CD4-positive, alpha-beta T cell treated with Interleukin-1 beta for 1 hour (primary cell): ENCODE results near the gene SCARB2.

ENCODE experiments used
- DNase-seq, 2 donors: peaks; one replicate each; pipeline ENCODE4 v3.0.0-alpha.2; 2020 to 2022

The SCARB2 gene

GRCh38 chr4:76144546-76144945 is 69.1 kb downstream of the SCARB2 start:
- no peak for DNase-seq

GRCh38 chr4:76141241-76141640 is 72.4 kb downstream of the SCARB2 start:
- DNase-seq, result no peak

- DNase-seq, result no peak
Measured at GRCh38 chr4:76127754-76128153, 85.9 kb downstream of the SCARB2 start.

- DNase-seq, result no peak
Measured at GRCh38 chr4:76125816-76126215, 87.8 kb downstream of the SCARB2 start.

- DNase-seq, result no peak
Measured at GRCh38 chr4:76120199-76120598, 93.4 kb downstream of the SCARB2 start.

GRCh38 chr4:76117536-76117935 is 96.1 kb downstream of the SCARB2 start:
- no peak for DNase-seq

- no peak for DNase-seq
Measured at GRCh38 chr4:76116821-76117220, 96.8 kb downstream of the SCARB2 start.
